GM12878 (cell line): ENCODE measurements around the gene WASF1.

ENCODE experiments used
- EP300 ChIP-seq, 2 experiments: fragments of 150-350 bp in 1 of 2; IDR thresholded peaks; 2 replicates each; pipeline ENCODE4 v1.6.1; 2011 to 2012; ENCODE audit warnings: low read depth in 2 of 2, low read length in 2 of 2, borderline replicate concordance in 1 of 2, improper control_type of control experiment in 1 of 2, inconsistent platforms in 1 of 2; ENCODE audit not compliant: control insufficient read depth in 1 of 2
- RFX5 ChIP-seq: IDR thresholded peaks from 2 replicates; pipeline ENCODE4 v1.6.1; 2011; ENCODE audit warnings: low read depth, low read length, improper control_type of control experiment
- TF ChIP-seq, protein P1 (sequence below), 3 experiments: IDR thresholded peaks in 2 of 3; conservative IDR thresholded peaks in 1 of 3; 2 replicates each; pipeline ENCODE4 v1.5.1; 2011; ENCODE audit warnings: low read depth in 3 of 3, low read length in 3 of 3, mild to moderate bottlenecking in 3 of 3, control low read depth in 2 of 3, moderate library complexity in 2 of 3, inconsistent platforms in 1 of 3, mixed read lengths in 1 of 3; ENCODE audit not compliant: control insufficient read depth in 2 of 3, insufficient read depth in 1 of 3; ENCODE audit errors: extremely low read depth in 1 of 3

DNA sequence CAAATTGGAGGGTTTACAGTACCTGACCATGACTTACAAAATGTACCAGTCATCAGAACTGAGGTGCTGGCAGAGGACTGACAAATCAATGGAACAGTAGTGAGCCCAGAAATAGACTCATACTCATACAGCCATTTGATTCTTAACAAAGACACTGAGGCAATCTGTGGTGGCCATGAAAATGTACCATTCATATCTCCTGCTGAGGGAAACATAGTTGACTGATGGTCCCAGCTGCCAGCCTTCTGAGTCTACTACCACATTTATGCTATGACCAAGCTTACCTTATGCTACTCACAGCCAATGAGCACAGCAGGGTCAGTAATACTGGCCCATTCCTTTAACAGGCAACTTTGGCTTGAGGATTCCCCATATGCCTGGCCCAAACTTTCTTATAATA is 88.6 kb downstream of the WASF1 start:
- TF ChIP-seq, protein P1, sequence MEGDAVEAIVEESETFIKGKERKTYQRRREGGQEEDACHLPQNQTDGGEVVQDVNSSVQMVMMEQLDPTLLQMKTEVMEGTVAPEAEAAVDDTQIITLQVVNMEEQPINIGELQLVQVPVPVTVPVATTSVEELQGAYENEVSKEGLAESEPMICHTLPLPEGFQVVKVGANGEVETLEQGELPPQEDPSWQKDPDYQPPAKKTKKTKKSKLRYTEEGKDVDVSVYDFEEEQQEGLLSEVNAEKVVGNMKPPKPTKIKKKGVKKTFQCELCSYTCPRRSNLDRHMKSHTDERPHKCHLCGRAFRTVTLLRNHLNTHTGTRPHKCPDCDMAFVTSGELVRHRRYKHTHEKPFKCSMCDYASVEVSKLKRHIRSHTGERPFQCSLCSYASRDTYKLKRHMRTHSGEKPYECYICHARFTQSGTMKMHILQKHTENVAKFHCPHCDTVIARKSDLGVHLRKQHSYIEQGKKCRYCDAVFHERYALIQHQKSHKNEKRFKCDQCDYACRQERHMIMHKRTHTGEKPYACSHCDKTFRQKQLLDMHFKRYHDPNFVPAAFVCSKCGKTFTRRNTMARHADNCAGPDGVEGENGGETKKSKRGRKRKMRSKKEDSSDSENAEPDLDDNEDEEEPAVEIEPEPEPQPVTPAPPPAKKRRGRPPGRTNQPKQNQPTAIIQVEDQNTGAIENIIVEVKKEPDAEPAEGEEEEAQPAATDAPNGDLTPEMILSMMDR (IDR thresholded peaks at IDR 0.05 in 2 of 3, conservative IDR thresholded peaks at IDR 0.05 in 1 of 3; ENCODE audit: control insufficient read depth in 2 of 3, extremely low read depth in 1 of 3, insufficient read depth in 1 of 3, low read depth in 3 of 3, low read length in 3 of 3) = no peak
- TF ChIP-seq EP300 (IDR thresholded peaks at IDR 0.05; ENCODE audit: borderline replicate concordance in 1 of 2, control insufficient read depth in 1 of 2, low read depth in 2 of 2, low read length in 2 of 2) = no peak
- no peak for TF ChIP-seq RFX5
